ENCODE data around the gene OR2L2. TPM values are rescaled to one million over a fixed set of nuclear protein-coding genes. Genes with fewer than 3 reads are reported as not detected.

OR2L2 gene
- total and polyA plus RNA-seq, 8 donors = 0.03 to 0.07 (median 0.05) TPM; not detected in 4

GRCh38 chr1:248007778-248008177 lies 22.1 kb upstream of the OR2L2 start:
- intact Hi-C loops (cut with DNase I) = no loop called here
- H3K36me3 ChIP-seq = no peaks in the 10 kb centered on the region
- no peaks in the 10 kb centered on the region for H3K4me1 ChIP-seq
- TF ChIP-seq, protein P1, sequence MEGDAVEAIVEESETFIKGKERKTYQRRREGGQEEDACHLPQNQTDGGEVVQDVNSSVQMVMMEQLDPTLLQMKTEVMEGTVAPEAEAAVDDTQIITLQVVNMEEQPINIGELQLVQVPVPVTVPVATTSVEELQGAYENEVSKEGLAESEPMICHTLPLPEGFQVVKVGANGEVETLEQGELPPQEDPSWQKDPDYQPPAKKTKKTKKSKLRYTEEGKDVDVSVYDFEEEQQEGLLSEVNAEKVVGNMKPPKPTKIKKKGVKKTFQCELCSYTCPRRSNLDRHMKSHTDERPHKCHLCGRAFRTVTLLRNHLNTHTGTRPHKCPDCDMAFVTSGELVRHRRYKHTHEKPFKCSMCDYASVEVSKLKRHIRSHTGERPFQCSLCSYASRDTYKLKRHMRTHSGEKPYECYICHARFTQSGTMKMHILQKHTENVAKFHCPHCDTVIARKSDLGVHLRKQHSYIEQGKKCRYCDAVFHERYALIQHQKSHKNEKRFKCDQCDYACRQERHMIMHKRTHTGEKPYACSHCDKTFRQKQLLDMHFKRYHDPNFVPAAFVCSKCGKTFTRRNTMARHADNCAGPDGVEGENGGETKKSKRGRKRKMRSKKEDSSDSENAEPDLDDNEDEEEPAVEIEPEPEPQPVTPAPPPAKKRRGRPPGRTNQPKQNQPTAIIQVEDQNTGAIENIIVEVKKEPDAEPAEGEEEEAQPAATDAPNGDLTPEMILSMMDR (IDR thresholded peaks at IDR 0.05) = no peak
- FAIRE-seq (no peak), ATAC-seq (no peak), DNase-seq (no peak)
- no peak overlapping the region for H3K27ac ChIP-seq
- WGBS, 2 donors = 24 to 26% methylated on average over 1 of the region's 1 CpG
- no peaks in the 10 kb centered on the region for H3K9me3 ChIP-seq
- no peaks in the 10 kb centered on the region for H3K27me3 ChIP-seq
- no peak overlapping the region for H3K4me3 ChIP-seq

- TF ChIP-seq, protein P1 (IDR thresholded peaks at IDR 0.05) = no peak
- H3K4me3 ChIP-seq = no peak overlapping the region
- no peaks in the 10 kb centered on the region for H3K9me3 ChIP-seq
- H3K36me3 ChIP-seq = no peaks in the 10 kb centered on the region
- 58 to 74% methylated on average over 3 of the region's 3 CpGs for WGBS, 2 donors
- ATAC-seq = no peak
- H3K27ac ChIP-seq = no peak overlapping the region
- H3K27me3 ChIP-seq = no peaks in the 10 kb centered on the region
- intact Hi-C loops (cut with DNase I) = no loop called here
- no peaks in the 10 kb centered on the region for H3K4me1 ChIP-seq
- no peak for DNase-seq
- FAIRE-seq = no peak
These were observed 20.2 kb upstream of the OR2L2 start for GRCh38 chr1:248009681-248010080.

DNA sequence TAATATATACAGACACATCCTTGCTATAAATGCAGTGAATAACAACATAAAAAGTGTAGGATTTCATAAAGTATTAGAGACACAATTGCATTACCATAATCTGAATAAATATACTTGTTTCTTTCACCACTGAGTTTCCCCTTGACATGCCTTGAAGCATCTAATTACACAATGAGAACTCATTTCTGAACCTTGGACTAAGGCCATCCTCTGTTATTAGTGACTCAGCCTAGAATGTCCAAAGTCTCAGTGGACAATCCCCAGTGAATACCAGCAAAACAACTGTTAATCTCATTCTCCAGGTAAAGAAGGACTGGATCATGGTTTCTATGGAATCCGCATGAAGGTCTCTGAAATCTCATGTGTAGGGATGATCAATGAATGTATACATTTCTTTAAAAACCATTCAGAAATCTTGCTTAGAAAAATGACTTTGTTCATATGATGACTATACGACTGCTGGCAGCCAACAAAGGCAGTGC lies 16.6 kb upstream of the OR2L2 start, which contains the start of gene OR2L5:
OR2L5 (plus strand) TSS at position 432 of the 482 bp plus-strand sequence. CDS start 8,288 bp downstream, outside the sequence.
- H3K36me3 ChIP-seq = no peaks in the 10 kb centered on the region
- 62 to 77% methylated on average over 2 of the region's 2 CpGs for WGBS, 2 donors
- no peaks in the 10 kb centered on the region for H3K9me3 ChIP-seq
- H3K4me3 ChIP-seq = no peak within 1 kb of the TSS
- no peak for ATAC-seq
- no peak for DNase-seq
- H3K27me3 ChIP-seq = no peaks in the 10 kb centered on the region
- no peaks in the 10 kb centered on the region for H3K4me1 ChIP-seq
- no peak for FAIRE-seq
- intact Hi-C loops (cut with DNase I) = no loop called here
- H3K27ac ChIP-seq = no peak within 1 kb of the TSS
- TF ChIP-seq, protein P1 (IDR thresholded peaks at IDR 0.05) = no peak

- Histone ChIP-seq H3K9me3 (no peaks in the 10 kb centered on the region), H3K4me3 (no peak overlapping the region), H3K36me3 (no peaks in the 10 kb centered on the region), H3K4me1 (no peaks in the 10 kb centered on the region), H3K27ac (no peak overlapping the region), H3K27me3 (no peaks in the 10 kb centered on the region)
- intact Hi-C loops (cut with DNase I) = no loop called here
- no peak for DNase-seq
- ATAC-seq = no peak
- TF ChIP-seq, protein P1 (IDR thresholded peaks at IDR 0.05) = no peak
- no peak for FAIRE-seq
- WGBS, 2 donors = 36 to 62% methylated on average over 1 of the region's 1 CpG
These were observed 14.1 kb upstream of the OR2L2 start for GRCh38 chr1:248015803-248016202.

DNA sequence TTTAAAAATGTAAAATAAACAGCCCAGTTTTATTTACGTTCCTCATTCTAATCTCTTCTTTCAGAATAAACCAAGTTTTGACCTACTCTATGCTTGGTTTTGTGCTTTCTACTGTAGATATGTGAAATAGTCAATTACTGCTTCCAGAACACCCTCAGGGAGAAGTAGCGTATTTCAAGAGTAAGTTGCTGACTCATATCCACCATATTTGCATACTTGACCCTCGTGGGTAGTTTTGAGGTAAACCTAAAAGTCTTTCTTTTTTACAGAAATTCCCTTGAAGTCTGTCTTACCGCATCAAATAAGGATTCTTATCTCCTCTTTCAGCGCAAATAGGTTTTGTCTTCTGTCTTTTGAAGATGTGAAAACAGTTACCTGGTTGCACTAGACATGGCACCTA lies 15.3 kb downstream of the OR2L2 start:
- Histone ChIP-seq H3K4me1 (no peaks in the 10 kb centered on the region), H3K4me3 (no peak overlapping the region), H3K27me3 (no peaks in the 10 kb centered on the region), H3K36me3 (no peaks in the 10 kb centered on the region), H3K27ac (no peak overlapping the region), H3K9me3 (no peaks in the 10 kb centered on the region)
- WGBS, 2 donors = 50 to 63% methylated on average over 5 of the region's 5 CpGs
- TF ChIP-seq, protein P1 (IDR thresholded peaks at IDR 0.05) = no peak
- intact Hi-C loops (cut with DNase I) = no loop called here
- no peak for ATAC-seq
- FAIRE-seq = no peak
- no peak for DNase-seq

Measured in pancreas (tissue), 10 donors.